22Rv1 (cell line): Measurements from ENCODE around the gene RNASE9.

Experiments
- H3K27ac ChIP-seq: fragments of 450-650 bp; 2 replicates; pipeline ENCODE4 v1.5.1; 2017
- CTCF ChIP-seq: fragments of 450-650 bp; IDR thresholded peaks from 2 replicates; pipeline ENCODE4 v1.5.1; 2017; ENCODE audit warnings: mild to moderate bottlenecking
- ZFX ChIP-seq: fragments of 450-650 bp; IDR thresholded peaks from 2 replicates; pipeline ENCODE4 v1.6.1; 2017; ENCODE audit warnings: antibody characterized with exemption, borderline replicate concordance

The RNASE9 gene

DNA sequence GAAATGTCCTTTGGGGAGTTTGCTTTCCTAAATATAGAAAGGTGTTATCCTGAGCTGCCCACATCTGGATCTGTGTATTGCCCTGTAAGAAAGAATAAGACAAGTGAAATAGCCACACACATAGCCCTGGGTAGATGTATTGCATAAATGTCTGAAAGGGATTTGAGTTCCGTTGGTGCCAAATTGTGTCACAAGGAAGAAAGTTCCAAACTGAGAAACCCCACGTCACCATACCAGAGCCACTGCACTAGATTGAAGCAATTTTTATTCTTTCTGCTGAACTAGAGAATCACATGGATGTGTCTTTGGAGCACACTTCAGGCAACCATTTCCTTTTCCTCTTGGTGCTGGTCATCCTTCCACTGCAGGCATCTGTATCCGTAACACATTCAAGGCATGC is 5.0 kb downstream of the RNASE9 start:
- no peak overlapping the region for H3K27ac ChIP-seq
- TF ChIP-seq ZFX (no peak), CTCF (no peak)

DNA sequence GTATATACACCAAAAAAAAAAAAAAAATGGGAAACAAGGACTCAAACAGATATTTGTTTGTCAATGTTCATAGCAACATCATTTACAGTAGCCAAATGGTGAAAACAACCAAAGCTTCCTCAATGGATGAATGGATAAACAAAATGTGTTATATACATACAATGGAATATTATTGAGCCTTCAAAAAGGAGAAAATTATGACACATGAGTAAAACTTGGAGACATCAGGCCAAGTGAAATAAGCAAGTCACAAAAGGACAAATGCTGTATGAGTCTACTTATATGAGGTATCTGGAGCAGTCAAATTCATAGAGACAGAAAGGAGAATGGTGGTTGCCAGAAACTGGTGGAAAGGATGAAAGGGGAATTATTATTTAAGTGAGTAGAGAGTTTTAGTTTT is 7.8 kb downstream of the RNASE9 start:
- H3K27ac ChIP-seq: no peak overlapping the region
- no peak for TF ChIP-seq ZFX
- TF ChIP-seq CTCF: no peak

DNA sequence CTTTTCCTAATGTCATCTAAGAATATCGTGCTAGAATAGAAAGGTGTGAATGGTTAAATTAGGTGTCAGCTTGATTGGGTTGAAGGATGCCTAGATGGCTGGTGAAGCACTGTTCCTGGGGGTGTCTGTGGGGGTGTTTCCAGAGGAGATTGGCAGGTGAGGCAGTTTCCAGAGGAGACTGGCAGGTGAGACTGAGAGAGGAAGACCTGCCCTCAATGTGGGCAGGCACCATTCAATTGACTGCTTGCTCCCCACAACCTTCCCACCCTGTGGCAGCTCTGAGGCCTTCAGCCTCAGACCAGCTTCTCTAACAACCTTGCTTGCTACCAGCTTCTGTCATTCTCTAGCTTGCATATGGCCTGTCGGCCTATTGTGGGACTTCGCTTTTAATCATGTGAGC is 9.2 kb downstream of the RNASE9 start:
- TF ChIP-seq ZFX (no peak), CTCF (no peak)
- H3K27ac ChIP-seq: no peak overlapping the region

GRCh38 chr14:20550926-20551325 is 9.9 kb downstream of the RNASE9 start:
- no peak for TF ChIP-seq CTCF
- TF ChIP-seq ZFX: no peak
- no peak overlapping the region for H3K27ac ChIP-seq

GRCh38 chr14:20548414-20549158 is 12.3 kb downstream of the RNASE9 start:
- TF ChIP-seq ZFX (no peak), CTCF (no peak)
- H3K27ac ChIP-seq: no peak overlapping the region

- H3K27ac ChIP-seq: no peak overlapping the region
- TF ChIP-seq CTCF (no peak), ZFX (no peak)
Measured at GRCh38 chr14:20546877-20547276, 14.0 kb downstream of the RNASE9 start.

- no peak overlapping the region for H3K27ac ChIP-seq
- TF ChIP-seq ZFX: no peak
- no peak for TF ChIP-seq CTCF
Measured at GRCh38 chr14:20539906-20540305, 20.9 kb downstream of the RNASE9 start.
